NT2/D1 (cell line): Measurements from ENCODE around the gene VMP1.

ENCODE experiments used
- DNase-seq: peaks from one replicate; pipeline ENCODE4 v3.0.0-alpha.2; 2011; ENCODE audit warnings: low read depth, low spot score
- H3K27me3 ChIP-seq: 2 replicates; pipeline ENCODE4 v1.6.0; 2011; ENCODE audit warnings: mild to moderate bottlenecking; ENCODE audit not compliant: insufficient read length, insufficient read depth
- H3K36me3 ChIP-seq: 2 replicates; pipeline ENCODE4 v1.6.1; 2011; ENCODE audit warnings: mild to moderate bottlenecking, low read length, mixed read lengths; ENCODE audit not compliant: insufficient read depth, insufficient read length
- H3K4me1 ChIP-seq: 2 replicates; pipeline ENCODE4 v1.5.1; 2011; ENCODE audit not compliant: insufficient read depth, insufficient read length
- H3K4me3 ChIP-seq: 2 replicates; pipeline ENCODE4 v1.5.1; 2011; ENCODE audit warnings: low read depth; ENCODE audit not compliant: insufficient read length
- H3K9ac ChIP-seq: 2 replicates; pipeline ENCODE4 v1.6.0; 2011; ENCODE audit warnings: low read depth; ENCODE audit not compliant: insufficient read length
- H3K9me3 ChIP-seq: 2 replicates; pipeline ENCODE4 v1.5.1; 2011; ENCODE audit warnings: mild to moderate bottlenecking, low read length; ENCODE audit not compliant: insufficient read depth
- SUZ12 ChIP-seq: IDR thresholded peaks from 2 replicates; pipeline ENCODE4 v1.6.1; 2011; ENCODE audit not compliant: insufficient read length, insufficient read depth; ENCODE audit errors: extremely low read depth
- YY1 ChIP-seq: IDR thresholded peaks from 2 replicates; pipeline ENCODE4 v1.6.1; 2011; ENCODE audit not compliant: insufficient read length, insufficient read depth
- ZNF274 ChIP-seq: IDR thresholded peaks from 2 replicates; pipeline ENCODE4 v1.6.1; 2011; ENCODE audit warnings: mild to moderate bottlenecking, low read depth, low read length

The VMP1 gene

DNA sequence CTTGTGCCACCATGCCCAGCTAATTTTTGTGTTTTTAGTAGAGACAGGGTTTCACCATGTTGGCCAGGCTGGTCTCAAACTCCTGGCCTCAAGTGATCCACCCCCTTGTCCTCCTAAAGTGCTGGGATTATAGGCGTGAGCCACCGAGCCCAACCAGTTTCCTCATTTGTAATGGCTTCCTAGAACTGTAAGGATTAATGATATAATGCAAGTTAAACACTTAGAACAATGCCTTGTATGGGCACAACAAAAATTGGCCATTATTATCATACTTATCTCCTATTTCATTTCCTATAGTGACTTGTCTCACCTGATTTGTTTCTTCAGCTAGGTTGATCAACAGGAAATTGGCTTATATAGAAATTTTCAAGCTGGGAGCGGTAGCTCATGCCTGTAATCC is 171.2 kb downstream of the VMP1 start:
- H3K4me3 ChIP-seq, result no peak overlapping the region
- no peaks in the 10 kb centered on the region for H3K9me3 ChIP-seq
- no peaks in the 10 kb centered on the region for H3K27me3 ChIP-seq
- H3K9ac ChIP-seq, result no peak overlapping the region
- DNase-seq, result no peak
- peaks cover 74% of the 10 kb centered on the region for H3K36me3 ChIP-seq
- H3K4me1 ChIP-seq, result no peaks in the 10 kb centered on the region
- no peak for TF ChIP-seq ZNF274
- TF ChIP-seq SUZ12, result no peak
- no peak for TF ChIP-seq YY1

DNA sequence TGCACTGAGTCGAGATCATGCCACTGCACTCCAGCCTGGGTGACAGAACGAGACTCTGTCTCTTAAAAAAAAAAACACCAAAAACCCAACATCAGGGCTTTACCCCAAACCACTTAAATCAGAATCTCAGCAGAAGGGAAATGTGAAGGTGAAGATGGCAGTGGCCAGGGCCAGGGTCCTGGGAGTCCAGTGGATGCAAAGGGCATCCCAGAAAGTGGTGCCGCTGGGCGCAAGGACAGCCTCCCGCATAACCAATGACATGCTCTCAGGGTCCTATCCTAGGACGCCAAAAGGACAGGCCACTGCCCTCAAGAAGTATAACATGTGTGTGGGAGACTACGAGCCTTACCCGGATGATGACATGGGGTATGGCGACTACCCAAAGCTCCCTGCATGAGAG is 177.4 kb downstream of the VMP1 start:
- H3K4me3 ChIP-seq, result no peak overlapping the region
- H3K36me3 ChIP-seq, result peaks cover 64% of the 10 kb centered on the region
- no peaks in the 10 kb centered on the region for H3K9me3 ChIP-seq
- TF ChIP-seq YY1 (no peak), SUZ12 (no peak), ZNF274 (no peak)
- H3K27me3 ChIP-seq, result no peaks in the 10 kb centered on the region
- no peak for DNase-seq
- no peak overlapping the region for H3K9ac ChIP-seq
- H3K4me1 ChIP-seq, result no peaks in the 10 kb centered on the region

DNA sequence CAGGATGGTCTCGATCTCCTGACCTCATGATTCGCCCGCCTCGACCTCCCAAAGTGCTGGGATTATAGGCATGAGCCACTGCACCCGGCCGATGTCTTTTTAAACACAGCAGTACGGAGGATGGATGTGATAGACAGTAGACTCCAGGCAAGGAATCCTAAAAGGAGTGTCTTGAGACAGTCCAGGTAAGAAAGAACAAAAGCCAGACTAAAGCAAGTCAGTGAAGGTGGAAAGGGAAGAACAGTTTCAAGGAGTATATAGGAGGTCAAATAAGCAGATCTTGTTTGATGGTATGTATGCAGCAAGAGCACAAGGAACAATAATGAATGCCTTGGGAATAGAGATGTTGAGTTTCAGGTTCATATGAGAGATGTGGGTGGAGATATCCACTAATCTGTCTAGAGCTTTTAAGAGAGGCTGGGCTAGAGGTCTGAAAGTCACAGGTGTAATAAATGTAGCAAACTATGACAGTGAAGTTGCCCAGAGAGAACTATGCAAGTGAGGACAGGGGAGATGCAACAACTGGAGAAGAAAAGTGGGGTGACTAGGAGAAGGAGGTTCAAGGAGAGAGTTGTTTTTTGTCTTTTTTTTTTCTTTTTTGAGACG is 180.8 kb downstream of the VMP1 start:
- H3K36me3 ChIP-seq, result peaks cover 56% of the 10 kb centered on the region
- no peaks in the 10 kb centered on the region for H3K27me3 ChIP-seq
- no peak overlapping the region for H3K4me3 ChIP-seq
- no peak for DNase-seq
- H3K9me3 ChIP-seq, result no peaks in the 10 kb centered on the region
- TF ChIP-seq SUZ12 (no peak), ZNF274 (no peak)
- H3K9ac ChIP-seq, result no peak overlapping the region
- no peaks in the 10 kb centered on the region for H3K4me1 ChIP-seq

DNA sequence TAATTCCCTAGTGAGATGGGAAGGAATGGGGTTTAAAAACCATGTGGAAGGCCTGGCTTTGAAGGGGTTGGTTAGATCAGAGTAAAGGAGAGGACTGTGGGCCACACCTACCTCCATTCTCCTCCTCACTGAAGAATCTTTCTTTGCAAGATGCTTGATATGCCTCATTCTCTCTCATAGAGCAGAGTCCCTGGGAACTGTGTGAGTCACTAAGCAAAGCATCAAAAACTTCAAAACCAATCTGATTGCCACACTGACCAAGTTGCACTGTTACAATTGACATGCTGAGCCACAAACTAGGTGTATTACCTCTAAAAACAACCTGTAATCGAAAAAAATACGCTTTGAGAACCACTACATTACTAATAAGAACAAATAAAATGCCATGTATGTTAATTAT is 183.3 kb downstream of the VMP1 start:
- no peak overlapping the region for H3K4me3 ChIP-seq
- no peaks in the 10 kb centered on the region for H3K27me3 ChIP-seq
- no peaks in the 10 kb centered on the region for H3K4me1 ChIP-seq
- no peak for TF ChIP-seq YY1
- no peak for TF ChIP-seq SUZ12
- TF ChIP-seq ZNF274, result no peak
- no peaks in the 10 kb centered on the region for H3K9me3 ChIP-seq
- peaks cover 37% of the 10 kb centered on the region for H3K36me3 ChIP-seq
- no peak overlapping the region for H3K9ac ChIP-seq
- DNase-seq, result no peak
